Pancreas (tissue), 10 donors: ENCODE data around the gene LEP. TPM values are rescaled to one million over a fixed set of nuclear protein-coding genes. Genes with fewer than 3 reads are reported as not detected.
"Not testable (repeated sequence)": the region's sequence is repeated elsewhere in the genome, so short reads cannot be mapped to it uniquely, and the experiment has no call there.

Experiments used
- ATAC-seq, 4 donors: fragments of 200-7000 bp; cut with Tn5 transposase; one replicate each; pipeline versions ENCODE4 v1.8.0 to v1.9.1; 2020; ENCODE audit warnings: mild to moderate bottlenecking in 4 of 4, moderate library complexity in 4 of 4
- DNase-seq, 6 donors: peaks; one replicate each; pipeline ENCODE4 v3.0.0-alpha.2; 2020
- FAIRE-seq: peaks from 2 replicates; lab custom pipeline; 2012; peaks lifted over from hg19 to GRCh38; lab: Jason Lieb, UNC
- H3K27ac ChIP-seq, 4 donors: fragments of 200-600 bp; sonication (generic); 1 replicate in 3 of 4; 2 replicates in 1 of 4; pipeline versions ENCODE4 v1.5.0 to v1.8.0; 2020
- H3K27me3 ChIP-seq, 4 donors: fragments of 200-600 bp; one replicate each; pipeline ENCODE4 v1.8.0; 2021
- H3K36me3 ChIP-seq, 3 donors: fragments of 200-600 bp; sonication (generic) in 1 of 3; one replicate each; pipeline versions ENCODE4 v1.5.0 to v1.8.0; 2020 to 2021
- H3K4me1 ChIP-seq, 3 donors: fragments of 200-600 bp; one replicate each; pipeline ENCODE4 v1.8.0; 2021
- H3K4me3 ChIP-seq, 4 donors: fragments of 200-600 bp; sonication (generic) in 2 of 4; one replicate each; pipeline versions ENCODE4 v1.5.0 to v1.8.0; 2020 to 2021
- H3K9me3 ChIP-seq, 4 donors: fragments of 200-600 bp; one replicate each; pipeline ENCODE4 v1.8.0; 2021
- WGBS, 2 donors: extraction: QIAGEN DNeasy Blood & Tissue Kit; methylation state at CpG; one replicate each; pipeline ENCODE4 v1.1.7; 2013; 5-methylcytosine and 5-hydroxymethylcytosine counted together
- intact Hi-C, 3 donors: fragments of 100-400 bp; cut with DNase I; formaldehyde crosslinking; loops; one replicate each; pipeline versions ENCODE4 v1.11.1 to v1.14.2; 2022
- polyA plus RNA-seq, 2 donors: library from polyadenylated mRNA; stranded (reverse); fragments of 200-250 nt; gene quantifications; one replicate each; pipeline ENCODE4 v1.2.3, GENCODE V29; 2013
- total RNA-seq, 6 donors: library from RNA; stranded (reverse); fragmentation: NEBNext Ultra II Directional in 4 of 6; extraction: Animal tissue kit (Norgen Biotek cat#: 25700) in 4 of 6; gene quantifications; one replicate each; pipeline versions ENCODE4 v1.2.1 to v1.2.4, GENCODE V29; 2021 to 2023
- TF ChIP-seq, protein P1 (sequence below), 4 donors: fragments of 200-600 bp; sonication (generic) in 3 of 4; IDR thresholded peaks; one replicate each; pipeline versions ENCODE4 v1.5.0 to v1.8.0; 2021; ENCODE audit warnings: antibody characterized with exemption in 4 of 4
- donor health status: healthy with polysubstance abuse.
- donor health status: DM: no; HTN: no; CAD: no; lungs with moderate emphysema.
- donor health status: DM: no; HTN: no; CAD: no.
- donor health status: control.
- donor health status: control.
- donor health status: Bipolar disorder and iron deficiency.
- donor health status: DM: yes; HTN: yes; CAD: no.
- donor health status: DM: no; HTN: no; CAD: no.
- donor health status: DM: no; HTN: no; CAD: no.
- donor health status: DM: yes; HTN: yes; CAD: no.

The LEP gene
- total and polyA plus RNA-seq, 8 donors, result 0.05 to 5.2 (median 0.14) TPM; not detected in 1

- Histone ChIP-seq H3K27me3 (no peaks in the 10 kb centered on the region), H3K4me3 (no peak overlapping the region), H3K9me3 (no peaks in the 10 kb centered on the region), H3K4me1 (no peaks in the 10 kb centered on the region), H3K27ac (no peak overlapping the region), H3K36me3 (no peaks in the 10 kb centered on the region)
- TF ChIP-seq, protein P1, sequence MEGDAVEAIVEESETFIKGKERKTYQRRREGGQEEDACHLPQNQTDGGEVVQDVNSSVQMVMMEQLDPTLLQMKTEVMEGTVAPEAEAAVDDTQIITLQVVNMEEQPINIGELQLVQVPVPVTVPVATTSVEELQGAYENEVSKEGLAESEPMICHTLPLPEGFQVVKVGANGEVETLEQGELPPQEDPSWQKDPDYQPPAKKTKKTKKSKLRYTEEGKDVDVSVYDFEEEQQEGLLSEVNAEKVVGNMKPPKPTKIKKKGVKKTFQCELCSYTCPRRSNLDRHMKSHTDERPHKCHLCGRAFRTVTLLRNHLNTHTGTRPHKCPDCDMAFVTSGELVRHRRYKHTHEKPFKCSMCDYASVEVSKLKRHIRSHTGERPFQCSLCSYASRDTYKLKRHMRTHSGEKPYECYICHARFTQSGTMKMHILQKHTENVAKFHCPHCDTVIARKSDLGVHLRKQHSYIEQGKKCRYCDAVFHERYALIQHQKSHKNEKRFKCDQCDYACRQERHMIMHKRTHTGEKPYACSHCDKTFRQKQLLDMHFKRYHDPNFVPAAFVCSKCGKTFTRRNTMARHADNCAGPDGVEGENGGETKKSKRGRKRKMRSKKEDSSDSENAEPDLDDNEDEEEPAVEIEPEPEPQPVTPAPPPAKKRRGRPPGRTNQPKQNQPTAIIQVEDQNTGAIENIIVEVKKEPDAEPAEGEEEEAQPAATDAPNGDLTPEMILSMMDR (IDR thresholded peaks at IDR 0.05), result no peak
- ATAC-seq, result no peak
- WGBS, 2 donors, result 86 to 90% methylated on average over 6 of the region's 6 CpGs
- intact Hi-C loops, result no loop called here
- no peak for FAIRE-seq
- DNase-seq, result no peak
Observed at GRCh38 chr7:128279124-128279713, 38.1 kb downstream of the LEP start.

DNA sequence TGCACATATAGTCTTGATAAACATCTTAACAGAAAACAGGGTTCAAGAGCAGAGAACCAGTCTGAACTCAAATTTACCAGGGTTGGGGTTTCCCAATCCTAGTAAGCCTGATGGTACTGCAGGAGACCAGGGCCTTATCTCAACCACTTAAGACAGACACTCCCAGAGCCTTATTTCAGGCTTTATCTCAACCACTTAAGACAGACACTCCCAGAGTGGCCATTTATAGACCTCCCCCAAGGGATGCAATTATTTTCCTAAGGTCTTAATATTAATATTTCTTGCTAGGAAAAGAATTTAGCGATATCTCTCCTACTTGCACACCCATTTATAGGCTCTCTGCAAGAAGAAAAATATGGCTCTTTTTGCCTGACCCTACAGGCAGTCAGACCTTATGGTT is 39.4 kb downstream of the LEP start:
- intact Hi-C loops, H3K4me1 ChIP-seq: not testable (repeated sequence)

GRCh38 chr7:128281605-128282380 is 40.7 kb downstream of the LEP start:
- Histone ChIP-seq H3K4me3 (no peak overlapping the region), H3K9me3 (no peaks in the 10 kb centered on the region), H3K4me1 (no peaks in the 10 kb centered on the region), H3K36me3 (no peaks in the 10 kb centered on the region), H3K27ac (no peak overlapping the region), H3K27me3 (no peaks in the 10 kb centered on the region)
- TF ChIP-seq, protein P1 (IDR thresholded peaks at IDR 0.05), result no peak
- FAIRE-seq (no peak), DNase-seq (no peak), ATAC-seq (no peak)
- 82 to 88% methylated on average over 4 of the region's 4 CpGs for WGBS, 2 donors
- intact Hi-C loops, result no loop called here

More for the DNA sequence above, 39.4 kb downstream of the LEP start:
- 75 to 76% methylated on average over 1 of the region's 1 CpG for WGBS, 2 donors
- not testable (repeated sequence) for ATAC-seq, H3K9me3 ChIP-seq, H3K4me3 ChIP-seq, FAIRE-seq, H3K27me3 ChIP-seq, DNase-seq, H3K27ac ChIP-seq, H3K36me3 ChIP-seq

- intact Hi-C loops, result no loop called here
- H3K27ac ChIP-seq, result no peak overlapping the region
- WGBS, 2 donors, result 87 to 91% methylated on average over 7 of the region's 7 CpGs
- no peak for ATAC-seq
- H3K4me3 ChIP-seq, result no peak overlapping the region
- no peak for DNase-seq
- H3K9me3 ChIP-seq, result no peaks in the 10 kb centered on the region
- FAIRE-seq, result no peak
- H3K27me3 ChIP-seq, result no peaks in the 10 kb centered on the region
- no peaks in the 10 kb centered on the region for H3K36me3 ChIP-seq
- TF ChIP-seq, protein P1 (IDR thresholded peaks at IDR 0.05), result no peak
- no peaks in the 10 kb centered on the region for H3K4me1 ChIP-seq
Observed at GRCh38 chr7:128284102-128284501, 43.0 kb downstream of the LEP start.

DNA sequence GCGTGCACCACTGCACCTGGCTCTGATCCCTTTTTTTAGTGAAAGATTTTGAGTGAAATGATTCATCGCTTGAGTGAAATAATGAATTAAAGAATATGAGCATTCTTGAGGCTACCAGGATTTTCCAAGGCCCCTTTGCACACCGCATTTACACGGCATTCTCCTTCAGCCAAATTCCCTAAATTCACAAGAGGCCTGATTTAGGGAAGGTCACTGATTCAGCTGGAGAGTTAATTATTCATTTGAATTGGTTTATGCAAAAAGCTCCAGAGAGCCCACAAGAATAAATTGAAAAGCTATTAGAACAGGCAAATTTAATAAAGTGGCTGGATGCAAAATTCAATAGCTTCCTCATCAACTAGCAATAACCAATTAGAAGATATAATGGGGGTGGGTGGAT is 46.5 kb downstream of the LEP start:
- H3K9me3 ChIP-seq, result no peaks in the 10 kb centered on the region
- H3K27ac ChIP-seq, result no peak overlapping the region
- intact Hi-C loops, result no loop called here
- no peak overlapping the region for H3K4me3 ChIP-seq
- WGBS, 2 donors, result 97 to 100% methylated on average over 4 of the region's 4 CpGs
- H3K36me3 ChIP-seq, result no peaks in the 10 kb centered on the region
- H3K27me3 ChIP-seq, result no peaks in the 10 kb centered on the region
- TF ChIP-seq, protein P1 (IDR thresholded peaks at IDR 0.05), result no peak
- FAIRE-seq (no peak), ATAC-seq (no peak), DNase-seq (no peak)
- no peaks in the 10 kb centered on the region for H3K4me1 ChIP-seq

- H3K27ac ChIP-seq, DNase-seq, H3K4me3 ChIP-seq, ATAC-seq, H3K27me3 ChIP-seq, H3K9me3 ChIP-seq, H3K4me1 ChIP-seq, intact Hi-C loops, FAIRE-seq, H3K36me3 ChIP-seq: not testable (repeated sequence)
- WGBS, 2 donors, result 80 to 89% methylated on average over 5 of the region's 7 CpGs
Observed at GRCh38 chr7:128298004-128298403, 56.9 kb downstream of the LEP start.
